Measurements from ENCODE around the gene ERRFI1. TPM values are rescaled to one million over a fixed set of nuclear protein-coding genes. Genes with fewer than 3 reads are reported as not detected.

The ERRFI1 gene
- total RNA-seq, 5 donors from 2014 or later (not counting 1 experiment from before 2014, with no cell fraction given), result 1.5 to 3.8 (median 2.2) TPM

- POLR2A ChIA-PET, result no interaction called here
- H3K36me3 Mint-ChIP-seq, result no peaks in the 10 kb centered on the region
- WGBS (ENCODE audit: insufficient coverage), result 75% methylated on average over 2 of the region's 3 CpGs
- ATAC-seq (replicated peaks in 1 of 4) (no peak), DNase-seq (no peak)
- no peak overlapping the region for H3K27ac ChIP-seq (ENCODE audit: low read length)
- H3K4me1 ChIP-seq (ENCODE audit: control insufficient read depth in 1 of 2, extremely low read depth in 1 of 2, insufficient read depth in 2 of 2, low read length in 2 of 2), result no peaks in the 10 kb centered on the region
- no peak overlapping the region for H3K4me3 Mint-ChIP-seq
- peaks cover 13 to 32% of the 10 kb centered on the region in 2 donors for H3K27me3 Mint-ChIP-seq
- peaks cover 0 to 7% (median 2%) of the 10 kb centered on the region in 3 donors for H3K4me1 Mint-ChIP-seq
- no peaks in the 10 kb centered on the region for H3K9me3 Mint-ChIP-seq
- no peaks in the 10 kb centered on the region for H3K36me3 ChIP-seq (ENCODE audit: control insufficient read depth in 2 of 2, extremely low read depth in 1 of 2, insufficient read depth in 1 of 2, low read length in 1 of 2)
- H3K9me3 ChIP-seq, result no peaks in the 10 kb centered on the region
- no peak overlapping the region for H3K4me3 ChIP-seq (ENCODE audit: control insufficient read depth in 1 of 2, extremely low read depth in 1 of 2, low read length in 1 of 2)
- no peak overlapping the region for H3K27ac Mint-ChIP-seq
- H3K27me3 ChIP-seq (replicated peaks in 1 of 2; ENCODE audit: control insufficient read depth in 2 of 2, extremely low read depth in 1 of 2, insufficient read depth in 2 of 2, low read length in 1 of 2), result peaks cover 3 to 9% of the 10 kb centered on the region in 2 experiments
- CTCF ChIA-PET, result interaction anchor here (0.6 to 3.0 kb wide), 7 partner anchors 12 to 1221 kb away, joined by 3 to 12 read pairs (median 4); no protein-coding TSS in a partner anchor
Observed at GRCh38 chr1:8018492-8019228, 7.4 kb downstream of the ERRFI1 start.

- ATAC-seq (replicated peaks in 1 of 4) (no peak), DNase-seq (no peak)
- H3K9me3 ChIP-seq, result no peaks in the 10 kb centered on the region
- POLR2A ChIA-PET, result interaction anchor here in 1 of 2 donors (0.6 kb wide), 2 partner anchors 351 to 665 kb away, joined by 3 to 9 read pairs; no protein-coding TSS in a partner anchor
- H3K4me1 ChIP-seq (ENCODE audit: control insufficient read depth in 1 of 2, extremely low read depth in 1 of 2, insufficient read depth in 2 of 2, low read length in 2 of 2), result no peaks in the 10 kb centered on the region
- Mint-ChIP-seq H3K9me3 (no peaks in the 10 kb centered on the region), H3K4me1 (peaks cover 0 to 7% (median 2%) of the 10 kb centered on the region in 3 donors), H3K36me3 (no peaks in the 10 kb centered on the region), H3K4me3 (no peak overlapping the region), H3K27me3 (peaks cover 13 to 27% of the 10 kb centered on the region in 2 donors), H3K27ac (no peak overlapping the region)
- H3K27me3 ChIP-seq (replicated peaks in 1 of 2; ENCODE audit: control insufficient read depth in 2 of 2, extremely low read depth in 1 of 2, insufficient read depth in 2 of 2, low read length in 1 of 2), result peaks cover 3 to 9% of the 10 kb centered on the region in 2 experiments
- no peaks in the 10 kb centered on the region for H3K36me3 ChIP-seq (ENCODE audit: control insufficient read depth in 2 of 2, extremely low read depth in 1 of 2, insufficient read depth in 1 of 2, low read length in 1 of 2)
- CTCF ChIA-PET, result interaction anchor here (0.5 to 3.0 kb wide), 9 partner anchors 10 to 1901 kb away, joined by 3 to 12 read pairs (median 4); no protein-coding TSS in a partner anchor
- WGBS (ENCODE audit: insufficient coverage), result 75% methylated on average over 2 of the region's 5 CpGs
- no peak overlapping the region for H3K4me3 ChIP-seq (ENCODE audit: control insufficient read depth in 1 of 2, extremely low read depth in 1 of 2, low read length in 1 of 2)
- no peak overlapping the region for H3K27ac ChIP-seq (ENCODE audit: low read length)
Observed at GRCh38 chr1:8017495-8018197, 8.5 kb downstream of the ERRFI1 start.

GRCh38 chr1:8016895-8017241 lies 9.2 kb downstream of the ERRFI1 start:
- POLR2A ChIA-PET, result interaction anchor here in 1 of 2 donors (0.7 kb wide), 1 partner anchor 130 kb away, joined by 3 read pairs; no protein-coding TSS in a partner anchor
- Histone ChIP-seq H3K9me3 (no peaks in the 10 kb centered on the region), H3K27me3 (replicated peaks in 1 of 2; ENCODE audit: control insufficient read depth in 2 of 2, extremely low read depth in 1 of 2, insufficient read depth in 2 of 2, low read length in 1 of 2) (peaks cover 3 to 9% of the 10 kb centered on the region in 2 experiments), H3K4me3 (ENCODE audit: control insufficient read depth in 1 of 2, extremely low read depth in 1 of 2, low read length in 1 of 2) (no peak overlapping the region), H3K27ac (ENCODE audit: low read length) (no peak overlapping the region), H3K36me3 (ENCODE audit: control insufficient read depth in 2 of 2, extremely low read depth in 1 of 2, insufficient read depth in 1 of 2, low read length in 1 of 2) (no peaks in the 10 kb centered on the region), H3K4me1 (ENCODE audit: control insufficient read depth in 1 of 2, extremely low read depth in 1 of 2, insufficient read depth in 2 of 2, low read length in 2 of 2) (no peaks in the 10 kb centered on the region)
- no peak for ATAC-seq (replicated peaks in 1 of 4)
- Mint-ChIP-seq H3K9me3 (no peaks in the 10 kb centered on the region), H3K27ac (no peak overlapping the region), H3K36me3 (no peaks in the 10 kb centered on the region), H3K4me3 (no peak overlapping the region), H3K4me1 (peaks cover 0 to 7% (median 2%) of the 10 kb centered on the region in 3 donors), H3K27me3 (peaks cover 13 to 25% of the 10 kb centered on the region in 2 donors)
- CTCF ChIA-PET, result interaction anchor here (0.5 to 3.0 kb wide), 10 partner anchors 9 to 1900 kb away, joined by 3 to 12 read pairs (median 4); no protein-coding TSS in a partner anchor
- DNase-seq, result no peak

- Mint-ChIP-seq H3K4me1 (peaks cover 0 to 7% (median 2%) of the 10 kb centered on the region in 3 donors), H3K27me3 (peaks cover 13 to 25% of the 10 kb centered on the region in 2 donors), H3K36me3 (no peaks in the 10 kb centered on the region), H3K4me3 (no peak overlapping the region), H3K27ac (no peak overlapping the region), H3K9me3 (no peaks in the 10 kb centered on the region)
- POLR2A ChIA-PET, result interaction anchor here in 1 of 2 donors (0.7 kb wide), 1 partner anchor 131 kb away, joined by 3 read pairs; no protein-coding TSS in a partner anchor
- Histone ChIP-seq H3K36me3 (ENCODE audit: control insufficient read depth in 2 of 2, extremely low read depth in 1 of 2, insufficient read depth in 1 of 2, low read length in 1 of 2) (no peaks in the 10 kb centered on the region), H3K4me3 (ENCODE audit: control insufficient read depth in 1 of 2, extremely low read depth in 1 of 2, low read length in 1 of 2) (no peak overlapping the region), H3K9me3 (no peaks in the 10 kb centered on the region), H3K27ac (ENCODE audit: low read length) (no peak overlapping the region), H3K27me3 (replicated peaks in 1 of 2; ENCODE audit: control insufficient read depth in 2 of 2, extremely low read depth in 1 of 2, insufficient read depth in 2 of 2, low read length in 1 of 2) (peaks cover 3 to 9% of the 10 kb centered on the region in 2 experiments), H3K4me1 (ENCODE audit: control insufficient read depth in 1 of 2, extremely low read depth in 1 of 2, insufficient read depth in 2 of 2, low read length in 2 of 2) (no peaks in the 10 kb centered on the region)
- ATAC-seq (replicated peaks in 1 of 4) (no peak), DNase-seq (no peak)
- CTCF ChIA-PET, result interaction anchor here (0.6 to 3.0 kb wide), 14 partner anchors 9 to 833 kb away, joined by 3 to 23 read pairs (median 5); partner anchors contain the start of gene SLC45A1 (in 1 of the 2)
- WGBS (ENCODE audit: insufficient coverage), result no CpG with 5 or more reads among the region's 4 CpGs
Observed at GRCh38 chr1:8016210-8016894, 9.8 kb downstream of the ERRFI1 start.

GRCh38 chr1:8015809-8016165 lies 10.3 kb downstream of the ERRFI1 start:
- Mint-ChIP-seq H3K27ac (no peak overlapping the region), H3K36me3 (no peaks in the 10 kb centered on the region), H3K4me3 (no peak overlapping the region), H3K4me1 (peaks cover 0 to 7% (median 2%) of the 10 kb centered on the region in 3 donors), H3K9me3 (no peaks in the 10 kb centered on the region), H3K27me3 (peaks cover 13 to 25% of the 10 kb centered on the region in 2 donors)
- Histone ChIP-seq H3K36me3 (ENCODE audit: control insufficient read depth in 2 of 2, extremely low read depth in 1 of 2, insufficient read depth in 1 of 2, low read length in 1 of 2) (no peaks in the 10 kb centered on the region), H3K27me3 (replicated peaks in 1 of 2; ENCODE audit: control insufficient read depth in 2 of 2, extremely low read depth in 1 of 2, insufficient read depth in 2 of 2, low read length in 1 of 2) (peaks cover 3 to 9% of the 10 kb centered on the region in 2 experiments), H3K4me3 (ENCODE audit: control insufficient read depth in 1 of 2, extremely low read depth in 1 of 2, low read length in 1 of 2) (no peak overlapping the region), H3K27ac (ENCODE audit: low read length) (no peak overlapping the region), H3K9me3 (no peaks in the 10 kb centered on the region), H3K4me1 (ENCODE audit: control insufficient read depth in 1 of 2, extremely low read depth in 1 of 2, insufficient read depth in 2 of 2, low read length in 2 of 2) (no peaks in the 10 kb centered on the region)
- 83% methylated on average over 1 of the region's 2 CpGs for WGBS (ENCODE audit: insufficient coverage)
- no peak for DNase-seq
- CTCF ChIA-PET, result interaction anchor here (0.6 to 2.5 kb wide), 12 partner anchors 8 to 833 kb away, joined by 3 to 23 read pairs (median 4); partner anchors contain the start of gene SLC45A1 (in 1 of the 2)
- ATAC-seq (replicated peaks in 1 of 4), result no peak
- POLR2A ChIA-PET, result no interaction called here
